Keratinocyte (primary cell): Measurements from ENCODE around the gene DNAJB14. TPM values are rescaled to one million over a fixed set of nuclear protein-coding genes. Genes with fewer than 3 reads are reported as not detected.

Experiments used
- DNase-seq: peaks from one replicate; pipeline ENCODE4 v3.0.0-alpha.2; 2011; ENCODE audit warnings: low read depth, missing footprints, low spot score
- FAIRE-seq: peaks from 2 replicates; lab custom pipeline; 2011; peaks lifted over from hg19 to GRCh38; lab: Jason Lieb, UNC
- H2AFZ ChIP-seq: 2 replicates; pipeline ENCODE4 v1.6.0; 2012; ENCODE audit warnings: low read length, control low read depth, inconsistent platforms; ENCODE audit not compliant: control insufficient read depth
- H3K27ac ChIP-seq: 2 replicates; pipeline ENCODE4 v1.5.1; 2011; ENCODE audit warnings: low read length; ENCODE audit not compliant: control insufficient read depth, insufficient read depth
- H3K27me3 ChIP-seq: 3 replicates; pipeline ENCODE4 v1.6.0; 2011; ENCODE audit warnings: low read length; ENCODE audit not compliant: control insufficient read depth, insufficient read depth; ENCODE audit errors: extremely low read depth
- H3K36me3 ChIP-seq, 2 experiments: 2 replicates in 1 of 2; 3 replicates in 1 of 2; pipeline ENCODE4 v1.5.1; 2011; ENCODE audit warnings: low read length in 2 of 2, mild to moderate bottlenecking in 1 of 2; ENCODE audit not compliant: control insufficient read depth in 2 of 2, insufficient read depth in 2 of 2; ENCODE audit errors: extremely low read depth in 1 of 2
- H3K4me1 ChIP-seq: 3 replicates; pipeline ENCODE4 v1.5.1; 2011; ENCODE audit warnings: low read length; ENCODE audit not compliant: control insufficient read depth, insufficient read depth; ENCODE audit errors: extremely low read depth
- H3K4me2 ChIP-seq: 3 replicates; pipeline ENCODE4 v1.6.0; 2011; ENCODE audit warnings: low read depth, low read length; ENCODE audit not compliant: control insufficient read depth, insufficient read depth; ENCODE audit errors: extremely low read depth
- H3K4me3 ChIP-seq, 3 experiments: fragments of 200-600 bp in 1 of 3; sonication (generic) in 1 of 3; 2 replicates in 2 of 3; 3 replicates in 1 of 3; pipeline ENCODE4 v1.5.1; 2011 to 2016; ENCODE audit warnings: low read length in 3 of 3, mild to moderate bottlenecking in 3 of 3, control low read depth in 2 of 3, inconsistent platforms in 1 of 3, low read depth in 1 of 3, mixed read lengths in 1 of 3, mixed run types in 1 of 3, moderate library complexity in 1 of 3; ENCODE audit not compliant: control insufficient read depth in 2 of 3, insufficient read depth in 2 of 3; ENCODE audit errors: extremely low read depth in 1 of 3
- H3K79me2 ChIP-seq: 2 replicates; pipeline ENCODE4 v1.6.0; 2012; ENCODE audit warnings: low read length; ENCODE audit not compliant: control insufficient read depth, insufficient read depth
- H3K9ac ChIP-seq: 3 replicates; pipeline ENCODE4 v1.6.0; 2011; ENCODE audit warnings: low read length; ENCODE audit not compliant: control insufficient read depth, insufficient read depth; ENCODE audit errors: extremely low read depth
- H3K9me1 ChIP-seq: 3 replicates; pipeline ENCODE4 v1.6.0; 2011; ENCODE audit warnings: low read length; ENCODE audit not compliant: control insufficient read depth, insufficient read depth; ENCODE audit errors: extremely low read depth
- H3K9me3 ChIP-seq: 2 replicates; pipeline ENCODE4 v1.5.1; 2012; ENCODE audit warnings: low read depth, low read length; ENCODE audit not compliant: control insufficient read depth
- H4K20me1 ChIP-seq: 3 replicates; pipeline ENCODE4 v1.6.0; 2011; ENCODE audit warnings: low read length; ENCODE audit not compliant: control insufficient read depth, insufficient read depth; ENCODE audit errors: extremely low read depth
- EZH2 ChIP-seq: IDR thresholded peaks from one replicate; pipeline ENCODE4 v1.6.1; 2012; ENCODE audit warnings: inconsistent platforms, mild to moderate bottlenecking, low read length, moderate library complexity
- dilution Hi-C: fragments of 300-500 bp; cut with MboI; formaldehyde crosslinking; loops from one replicate; pipeline ENCODE4 v1.7.0; 2020; ENCODE audit warnings: low sequenced_read_pairs; ENCODE audit not compliant: extremely low pct_ligation_motif_present
- polyA plus RNA-seq, 5 experiments: library from polyadenylated mRNA; depleted of rRNA in 3 of 5; stranded (reverse) in 3 of 5; stranded (forward) in 1 of 5; unstranded in 1 of 5; fragments of >200 nt; gene quantifications; 1 replicate in 1 of 5; 2 replicates in 3 of 5; 3 replicates in 1 of 5; pipeline versions ENCODE4 v1.2.1 to v1.2.3, GENCODE V29; 2011 to 2012; ENCODE audit warnings: missing spikeins in 2 of 5, low read depth in 1 of 5, low replicate concordance in 1 of 5
- TF ChIP-seq, protein P1 (sequence below), 3 experiments: IDR thresholded peaks in 1 of 3; conservative IDR thresholded peaks in 1 of 3; optimal IDR thresholded peaks in 1 of 3; 2 replicates in 2 of 3; 3 replicates in 1 of 3; pipeline versions ENCODE3 to v1.5.1; 2011; ENCODE audit warnings: low read length in 3 of 3, mild to moderate bottlenecking in 3 of 3, moderate library complexity in 2 of 3, control low read depth in 1 of 3, inconsistent platforms in 1 of 3; ENCODE audit not compliant: insufficient read depth in 2 of 3; ENCODE audit errors: extremely low read depth in 1 of 3

The DNAJB14 gene
- polyA plus RNA-seq, 1 donor (not counting 4 experiments of a cell fraction or from before 2014, with no cell fraction given) = 17.9 TPM

DNA sequence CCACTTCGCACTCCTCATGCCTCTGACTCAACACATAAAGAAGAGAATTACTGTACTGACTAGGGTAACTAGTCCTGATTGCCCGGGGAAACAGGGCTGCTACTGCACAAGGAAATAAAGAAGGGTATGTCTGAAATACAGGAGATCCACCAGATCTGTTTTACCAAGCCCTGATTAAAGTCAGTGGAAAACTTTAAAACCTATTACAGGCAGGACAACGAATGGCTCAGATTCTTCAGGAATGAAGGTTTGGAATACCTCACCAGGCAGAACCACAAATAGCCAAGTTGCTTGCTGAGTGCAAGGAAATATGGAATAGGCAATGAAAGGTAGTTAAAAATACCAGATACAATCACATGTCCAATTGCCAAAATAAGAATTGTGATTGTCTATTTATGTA lies 69.5 kb downstream of the DNAJB14 start:
- Histone ChIP-seq H3K4me1 (no peaks in the 10 kb centered on the region), H3K4me2 (no peak overlapping the region), H3K4me3 (no peak overlapping the region), H3K27ac (no peak overlapping the region), H4K20me1 (no peaks in the 10 kb centered on the region), H3K79me2 (no peaks in the 10 kb centered on the region), H3K9me3 (no peaks in the 10 kb centered on the region), H2AFZ (no peak overlapping the region), H3K27me3 (no peaks in the 10 kb centered on the region), H3K36me3 (peaks cover 11 to 14% of the 10 kb centered on the region in 2 experiments), H3K9ac (no peak overlapping the region), H3K9me1 (peaks cover 1% of the 10 kb centered on the region)
- DNase-seq (no peak), FAIRE-seq (no peak)
- dilution Hi-C loops = no loop called here
- TF ChIP-seq, protein P1, sequence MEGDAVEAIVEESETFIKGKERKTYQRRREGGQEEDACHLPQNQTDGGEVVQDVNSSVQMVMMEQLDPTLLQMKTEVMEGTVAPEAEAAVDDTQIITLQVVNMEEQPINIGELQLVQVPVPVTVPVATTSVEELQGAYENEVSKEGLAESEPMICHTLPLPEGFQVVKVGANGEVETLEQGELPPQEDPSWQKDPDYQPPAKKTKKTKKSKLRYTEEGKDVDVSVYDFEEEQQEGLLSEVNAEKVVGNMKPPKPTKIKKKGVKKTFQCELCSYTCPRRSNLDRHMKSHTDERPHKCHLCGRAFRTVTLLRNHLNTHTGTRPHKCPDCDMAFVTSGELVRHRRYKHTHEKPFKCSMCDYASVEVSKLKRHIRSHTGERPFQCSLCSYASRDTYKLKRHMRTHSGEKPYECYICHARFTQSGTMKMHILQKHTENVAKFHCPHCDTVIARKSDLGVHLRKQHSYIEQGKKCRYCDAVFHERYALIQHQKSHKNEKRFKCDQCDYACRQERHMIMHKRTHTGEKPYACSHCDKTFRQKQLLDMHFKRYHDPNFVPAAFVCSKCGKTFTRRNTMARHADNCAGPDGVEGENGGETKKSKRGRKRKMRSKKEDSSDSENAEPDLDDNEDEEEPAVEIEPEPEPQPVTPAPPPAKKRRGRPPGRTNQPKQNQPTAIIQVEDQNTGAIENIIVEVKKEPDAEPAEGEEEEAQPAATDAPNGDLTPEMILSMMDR (optimal IDR thresholded peaks at IDR 0.05 in 1 of 3, IDR thresholded peaks at IDR 0.05 in 1 of 3, conservative IDR thresholded peaks at IDR 0.05 in 1 of 3; ENCODE audit: extremely low read depth in 1 of 3, insufficient read depth in 2 of 3, low read length in 3 of 3) = no peak
- TF ChIP-seq EZH2 = no peak

DNA sequence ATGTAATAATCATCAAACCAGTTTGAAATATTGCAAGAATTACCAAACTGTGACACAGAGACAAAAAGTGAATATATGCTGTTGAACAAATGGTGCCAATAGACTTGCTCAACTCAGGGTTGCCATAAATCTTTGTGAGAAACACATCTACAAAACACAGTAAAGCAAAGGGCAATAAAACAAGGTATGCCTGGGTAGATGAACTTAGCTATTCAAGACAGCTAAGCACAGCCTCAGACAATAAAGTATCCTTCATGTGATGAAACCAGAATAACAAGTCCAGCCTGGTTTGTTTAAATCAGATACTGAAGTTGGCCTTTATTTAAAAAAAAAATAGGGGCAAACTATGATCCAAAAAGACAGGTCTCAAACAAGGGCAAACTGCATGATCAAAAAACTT lies 71.3 kb downstream of the DNAJB14 start:
- no peaks in the 10 kb centered on the region for H3K4me1 ChIP-seq
- no peak overlapping the region for H3K4me2 ChIP-seq
- no peaks in the 10 kb centered on the region for H3K27me3 ChIP-seq
- no peaks in the 10 kb centered on the region for H3K79me2 ChIP-seq
- H3K9ac ChIP-seq = no peak overlapping the region
- H3K27ac ChIP-seq = no peak overlapping the region
- no peaks in the 10 kb centered on the region for H4K20me1 ChIP-seq
- peaks cover 7 to 14% of the 10 kb centered on the region in 2 experiments for H3K36me3 ChIP-seq
- H2AFZ ChIP-seq = no peak overlapping the region
- H3K9me3 ChIP-seq = no peaks in the 10 kb centered on the region
- dilution Hi-C loops = no loop called here
- H3K9me1 ChIP-seq = peaks cover 2% of the 10 kb centered on the region
- TF ChIP-seq, protein P1 (optimal IDR thresholded peaks at IDR 0.05 in 1 of 3, IDR thresholded peaks at IDR 0.05 in 1 of 3, conservative IDR thresholded peaks at IDR 0.05 in 1 of 3; ENCODE audit: extremely low read depth in 1 of 3, insufficient read depth in 2 of 3, low read length in 3 of 3) = no peak
- no peak for TF ChIP-seq EZH2
- H3K4me3 ChIP-seq = no peak overlapping the region
- FAIRE-seq (peak; percentile 34), DNase-seq (no peak)
